DMS114 treated with DMSO at 0.1 percent for 48 hours (cell line): ENCODE results near the gene DTD1.
"Not testable (repeated sequence)": the region's sequence is repeated elsewhere in the genome, so short reads cannot be mapped to it uniquely, and the experiment has no call there.

Experiments
- DNase-seq: peaks from one replicate; lab custom pipeline; 2025; ENCODE audit not compliant: unreplicated experiment; lab: John Stamatoyannopoulos, UW

Gene DTD1

GRCh38 chr20:18737140-18737539, 149.3 kb downstream of the DTD1 start:
- no peak for DNase-seq

- DNase-seq = no peak
Observed at GRCh38 chr20:18738055-18738454, 150.2 kb downstream of the DTD1 start.

DNA sequence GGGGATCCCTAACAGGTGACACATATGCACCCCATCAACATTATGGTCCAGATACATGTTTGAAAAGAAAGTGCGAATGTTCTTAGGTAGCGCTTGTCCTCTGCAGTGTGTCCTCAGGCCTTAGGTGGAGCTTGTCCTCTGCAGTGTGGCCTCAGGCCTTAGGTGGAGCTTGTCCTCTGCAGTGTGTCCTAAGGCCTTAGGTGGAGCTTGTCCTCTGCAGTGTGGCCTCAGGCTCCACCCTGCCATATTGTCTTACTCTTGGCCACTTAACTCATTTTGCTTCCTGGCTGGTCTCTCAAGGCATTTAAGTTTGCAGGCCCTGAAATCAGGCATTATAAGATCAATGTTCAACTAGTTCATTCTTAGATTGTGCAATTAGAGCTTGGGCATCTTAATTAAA, 151.0 kb downstream of the DTD1 start:
- DNase-seq = no peak

GRCh38 chr20:18739751-18740166, 151.9 kb downstream of the DTD1 start:
- no peak for DNase-seq

DNA sequence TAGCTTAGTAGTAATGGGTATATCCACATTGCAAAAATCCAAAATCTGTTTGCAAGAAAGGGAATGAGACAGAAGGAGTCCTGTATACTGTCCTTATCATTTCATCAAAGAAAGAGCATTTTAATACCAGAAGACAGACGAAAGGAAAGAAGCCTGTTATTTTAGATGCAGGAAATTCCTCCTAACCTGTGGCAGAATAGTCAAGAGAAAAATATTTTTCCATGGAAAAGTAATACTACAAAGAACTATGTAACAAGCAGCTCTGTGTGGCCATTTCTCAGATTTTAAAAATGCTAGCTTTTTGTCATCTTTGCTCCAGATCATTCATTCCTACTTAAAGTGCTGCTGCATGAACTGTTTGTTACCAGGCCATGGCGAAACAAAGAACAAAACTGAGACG, 152.9 kb downstream of the DTD1 start:
- DNase-seq = no peak

GRCh38 chr20:18742841-18743240, 155.0 kb downstream of the DTD1 start:
- no peak for DNase-seq

GRCh38 chr20:18743665-18744440, 156.0 kb downstream of the DTD1 start:
- DNase-seq = no peak

DNA sequence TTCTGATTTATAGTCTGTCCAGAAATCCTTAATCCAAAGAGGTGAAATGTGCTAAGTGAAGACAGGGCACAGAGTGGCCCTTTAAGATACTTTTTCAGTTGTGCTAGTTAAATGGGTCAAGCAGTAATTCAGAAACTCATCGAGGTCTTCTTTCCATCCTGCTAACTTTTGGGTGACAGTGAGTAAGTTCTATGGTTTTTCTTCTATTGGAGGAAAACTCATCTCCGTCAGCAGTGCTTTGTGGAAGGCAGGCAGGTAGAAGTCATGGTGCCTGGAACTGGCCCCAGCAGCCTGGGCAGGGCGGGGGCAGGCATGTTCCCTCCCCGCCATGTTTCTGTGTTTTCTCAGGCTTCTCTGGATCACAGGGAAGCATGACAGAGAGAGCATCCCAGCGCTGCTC, 159.2 kb downstream of the DTD1 start:
- DNase-seq = no peak

DNA sequence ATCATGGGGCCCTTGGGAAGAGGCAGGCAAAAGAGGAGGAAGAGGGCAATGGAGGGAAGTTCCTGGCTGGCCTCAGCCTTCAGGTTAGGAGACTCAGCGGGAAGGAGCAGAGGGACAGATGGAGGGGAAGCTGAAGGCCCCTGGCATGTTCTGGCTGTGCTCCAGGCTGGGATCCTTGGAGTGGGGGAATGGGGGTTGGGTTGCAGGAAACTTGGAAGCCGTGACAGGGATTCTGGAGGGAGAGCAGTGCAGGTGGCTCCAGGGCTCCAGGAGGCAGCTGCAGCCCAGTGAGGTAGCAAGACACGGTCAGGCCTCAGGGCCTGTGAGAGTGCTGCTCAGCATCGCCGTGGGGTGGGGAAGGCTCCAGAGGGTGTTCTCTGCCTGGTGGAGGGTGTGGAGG, 161.1 kb downstream of the DTD1 start:
- no peak for DNase-seq

- DNase-seq = no peak
Observed at GRCh38 chr20:18749528-18749927, 161.7 kb downstream of the DTD1 start.

GRCh38 chr20:18750735-18751134, 162.9 kb downstream of the DTD1 start:
- no peak for DNase-seq

GRCh38 chr20:18754030-18754652, 166.3 kb downstream of the DTD1 start:
- no peak for DNase-seq

GRCh38 chr20:18754653-18755045, 166.8 kb downstream of the DTD1 start:
- DNase-seq = no peak

DNA sequence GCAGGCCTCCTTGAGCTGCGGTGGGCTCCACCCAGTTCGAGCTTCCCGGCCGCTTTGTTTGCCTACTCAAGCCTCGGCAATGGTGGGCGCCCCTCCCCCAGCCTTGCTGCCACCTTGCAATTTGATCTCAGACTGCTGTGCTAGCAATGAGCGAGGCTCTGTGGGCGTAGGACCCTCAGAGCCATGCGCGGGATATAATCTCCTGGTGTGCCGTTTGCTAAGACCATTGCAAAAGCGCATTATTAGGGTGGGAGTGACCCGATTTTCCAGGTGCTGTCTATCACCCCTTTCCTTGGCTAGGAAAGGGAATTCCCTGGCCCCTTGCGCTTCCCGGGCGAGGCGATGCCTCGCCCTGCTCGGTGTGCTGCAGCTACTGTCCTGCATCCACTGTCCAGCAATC, 173.0 kb downstream of the DTD1 start:
- not testable (repeated sequence) for DNase-seq

DNA sequence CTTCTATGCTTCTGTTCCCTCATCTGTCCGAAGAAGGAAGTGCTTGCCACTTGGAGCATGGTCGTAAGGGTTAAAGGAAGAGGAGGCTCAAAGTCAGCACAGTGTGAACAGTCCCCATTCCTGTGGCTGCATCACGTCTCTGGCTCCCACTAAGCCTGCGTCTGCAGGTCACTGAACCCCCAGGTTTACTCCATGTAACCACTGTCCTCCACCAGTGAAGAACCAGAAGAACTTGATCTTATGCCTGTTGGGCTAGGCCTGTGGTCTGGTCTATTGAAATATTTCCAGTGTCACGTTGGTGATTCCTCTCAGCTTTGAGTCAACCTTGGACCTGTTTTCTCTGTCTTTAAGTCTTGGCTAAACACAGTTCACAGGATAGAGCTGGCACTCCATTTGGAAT, 179.8 kb downstream of the DTD1 start:
- DNase-seq = no peak

DNA sequence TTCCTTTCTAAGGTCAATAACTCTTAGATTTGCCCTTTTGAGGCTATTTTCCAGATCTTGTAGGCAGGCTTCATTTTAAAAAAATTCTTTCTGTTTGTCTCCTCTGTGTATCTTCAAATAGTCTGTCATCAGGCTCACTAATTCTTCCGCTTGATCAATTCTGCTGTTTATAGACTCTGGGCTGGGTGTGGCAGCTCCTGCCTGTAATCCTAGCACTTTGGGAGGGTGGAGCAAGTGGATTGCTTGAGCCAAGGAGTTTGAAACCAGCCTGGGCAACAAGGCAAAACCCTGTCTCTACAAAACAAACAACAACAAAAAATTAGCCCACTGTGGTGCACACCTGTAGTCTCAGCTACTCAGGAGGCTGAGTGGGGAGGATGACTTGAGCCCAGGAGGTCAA, 185.7 kb downstream of the DTD1 start:
- no peak for DNase-seq

DNA sequence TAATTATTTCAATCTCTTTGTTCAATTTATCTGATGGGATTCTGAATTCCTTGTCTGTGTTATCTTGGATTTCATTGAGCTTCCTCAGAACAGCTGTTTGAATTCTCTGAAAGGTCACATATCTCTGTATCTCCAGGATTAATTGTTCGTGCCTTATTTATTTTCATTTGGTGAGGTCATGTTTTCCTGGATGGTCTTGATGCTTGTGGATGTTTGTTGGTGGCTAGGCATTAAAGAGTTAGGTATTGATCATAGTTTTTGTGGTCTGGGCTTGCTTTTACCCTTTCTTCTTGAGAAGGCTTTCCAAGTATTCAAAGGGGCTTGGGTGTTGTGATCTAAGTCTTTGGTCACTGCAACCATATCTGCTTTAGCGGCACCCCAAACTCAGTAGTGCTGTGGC, 186.4 kb downstream of the DTD1 start:
- no peak for DNase-seq

DNA sequence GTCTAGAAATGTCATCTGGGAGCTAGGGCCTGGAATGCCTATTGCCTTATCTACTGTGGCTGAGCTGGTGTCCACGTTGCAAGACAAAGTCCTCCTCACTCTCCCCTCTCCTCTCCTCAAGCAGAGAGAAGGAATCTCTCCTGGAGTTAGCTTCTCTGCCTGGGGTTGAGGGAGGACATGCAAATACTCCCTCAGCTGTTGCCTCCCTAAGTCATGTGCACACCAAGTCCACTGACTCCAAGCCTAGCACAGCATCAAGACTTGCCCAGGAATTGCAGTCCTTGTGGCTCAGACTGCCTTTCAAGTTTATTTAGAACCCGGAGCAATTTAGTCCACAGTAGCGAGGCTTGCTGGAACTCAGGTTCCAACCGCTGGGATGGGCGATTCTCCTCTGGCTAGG, 187.8 kb downstream of the DTD1 start:
- no peak for DNase-seq

DNA sequence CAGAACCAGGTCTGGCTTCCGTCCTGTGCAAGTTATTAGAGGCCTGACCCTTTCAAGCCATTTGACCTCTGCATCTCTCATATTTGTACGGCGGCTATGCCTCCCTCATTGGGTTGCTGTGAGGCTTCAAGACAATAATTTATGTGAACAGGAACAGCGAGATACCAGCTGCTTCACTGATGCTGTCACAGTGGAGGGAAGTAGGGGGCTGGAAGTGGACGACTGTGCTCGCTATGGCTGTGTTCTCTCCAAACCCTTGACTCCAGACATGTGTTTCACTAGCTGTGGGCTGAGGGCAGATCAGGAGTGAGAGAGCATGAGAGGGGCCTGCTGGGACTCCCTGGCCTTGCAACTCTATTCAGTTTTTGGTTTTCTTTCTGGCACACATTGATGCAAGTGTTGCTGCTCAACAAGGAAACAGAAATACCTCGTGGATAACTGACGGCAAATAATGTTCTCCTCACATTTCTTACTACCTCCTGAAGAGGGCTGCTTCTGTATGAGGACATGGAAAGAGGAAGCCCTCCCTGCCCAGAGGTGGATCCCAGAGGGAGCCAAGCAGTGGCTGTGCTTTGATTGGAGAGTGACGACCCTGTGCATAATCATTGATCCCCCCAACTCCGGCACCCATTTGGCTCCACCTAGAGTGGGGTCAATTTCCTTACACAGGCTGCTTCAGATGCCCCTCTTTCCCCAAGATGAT, 191.0 kb downstream of the DTD1 start:
- DNase-seq = no peak

GRCh38 chr20:18780385-18781130, 192.7 kb downstream of the DTD1 start:
- DNase-seq = no peak

DNA sequence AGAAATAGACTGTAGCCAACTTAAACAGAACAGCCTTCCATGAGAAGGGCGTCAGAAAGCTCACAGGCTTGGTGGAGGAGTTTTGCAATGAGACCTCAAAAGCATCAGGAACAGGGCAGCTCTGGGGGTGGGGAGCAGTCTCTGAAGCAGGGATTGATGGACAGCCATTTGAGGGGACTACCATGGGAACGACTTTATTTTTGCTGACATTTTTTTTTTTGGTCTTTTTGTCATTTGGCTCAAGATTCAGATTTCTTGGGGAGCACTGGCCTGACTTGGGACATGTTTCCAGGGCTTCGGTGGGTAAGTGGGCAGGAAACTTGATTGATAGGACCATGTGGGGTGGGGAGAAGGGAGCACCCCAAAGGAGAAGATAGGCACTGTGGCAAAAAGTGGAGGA, 193.7 kb downstream of the DTD1 start:
- no peak for DNase-seq
